ENCODE results near the gene LZTS3.

LZTS3 gene

GRCh38 chr20:3203315-3204123, 30.2 kb upstream of the LZTS3 start:
- Histone ChIP-seq H3K9me3 (ENCODE audit: control insufficient read depth in 1 of 2, low read length in 2 of 2) (no peaks in the 10 kb centered on the region), H3K4me1 (ENCODE audit: control insufficient read depth in 1 of 2, insufficient read depth in 2 of 2, low read length in 2 of 2) (peaks cover 0 to 14% of the 10 kb centered on the region in 2 donors), H3K36me3 (ENCODE audit: control insufficient read depth in 1 of 2, insufficient read depth in 2 of 2, low read length in 2 of 2) (peaks cover 14 to 19% of the 10 kb centered on the region in 2 donors), H3K4me3 (ENCODE audit: low read depth in 1 of 2, low read length in 2 of 2) (peak overlapping the region; percentile 85 to 93), H3K27ac (ENCODE audit: low read length) (peak overlapping the region; percentile 69), H3K27me3 (ENCODE audit: low read depth, low read length) (no peaks in the 10 kb centered on the region)

DNA sequence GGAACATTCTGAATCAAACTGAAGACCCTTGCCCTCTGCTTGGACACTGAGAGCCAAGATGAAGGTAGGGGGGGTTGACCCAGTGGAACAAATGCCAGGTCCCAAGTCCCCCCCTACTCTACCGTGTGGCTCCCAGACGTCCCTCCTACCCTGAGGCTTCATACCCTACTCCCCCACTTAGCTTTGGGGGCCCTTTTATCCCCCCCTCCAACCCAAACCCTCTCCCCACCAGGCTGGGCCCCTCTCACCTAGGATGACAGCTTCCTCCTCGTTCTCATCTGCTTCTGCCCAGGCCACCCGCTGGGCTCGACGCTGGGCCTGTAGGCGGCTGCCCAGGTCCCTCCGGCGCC, 29.6 kb upstream of the LZTS3 start:
- Histone ChIP-seq H3K4me1 (ENCODE audit: control insufficient read depth in 1 of 2, insufficient read depth in 2 of 2, low read length in 2 of 2) (peaks cover 0 to 10% of the 10 kb centered on the region in 2 donors), H3K36me3 (ENCODE audit: control insufficient read depth in 1 of 2, insufficient read depth in 2 of 2, low read length in 2 of 2) (peaks cover 14 to 19% of the 10 kb centered on the region in 2 donors), H3K27me3 (ENCODE audit: low read depth, low read length) (no peaks in the 10 kb centered on the region), H3K27ac (ENCODE audit: low read length) (no peak overlapping the region), H3K4me3 (ENCODE audit: low read depth in 1 of 2, low read length in 2 of 2) (peak overlapping the region; percentile 85 to 93), H3K9me3 (ENCODE audit: control insufficient read depth in 1 of 2, low read length in 2 of 2) (no peaks in the 10 kb centered on the region)

GRCh38 chr20:3199976-3200755, 26.8 kb upstream of the LZTS3 start:
- no peaks in the 10 kb centered on the region for H3K9me3 ChIP-seq (ENCODE audit: control insufficient read depth in 1 of 2, low read length in 2 of 2)
- no peaks in the 10 kb centered on the region for H3K27me3 ChIP-seq (ENCODE audit: low read depth, low read length)
- no peak overlapping the region for H3K27ac ChIP-seq (ENCODE audit: low read length)
- peaks cover 0 to 10% of the 10 kb centered on the region in 2 donors for H3K4me1 ChIP-seq (ENCODE audit: control insufficient read depth in 1 of 2, insufficient read depth in 2 of 2, low read length in 2 of 2)
- no peak overlapping the region for H3K4me3 ChIP-seq (ENCODE audit: low read depth in 1 of 2, low read length in 2 of 2)
- peaks cover 24 to 31% of the 10 kb centered on the region in 2 donors for H3K36me3 ChIP-seq (ENCODE audit: control insufficient read depth in 1 of 2, insufficient read depth in 2 of 2, low read length in 2 of 2)

GRCh38 chr20:3199206-3199605, 25.9 kb upstream of the LZTS3 start:
- Histone ChIP-seq H3K27me3 (ENCODE audit: low read depth, low read length) (no peaks in the 10 kb centered on the region), H3K36me3 (ENCODE audit: control insufficient read depth in 1 of 2, insufficient read depth in 2 of 2, low read length in 2 of 2) (peaks cover 33 to 41% of the 10 kb centered on the region in 2 donors), H3K9me3 (ENCODE audit: control insufficient read depth in 1 of 2, low read length in 2 of 2) (no peaks in the 10 kb centered on the region), H3K4me1 (ENCODE audit: control insufficient read depth in 1 of 2, insufficient read depth in 2 of 2, low read length in 2 of 2) (peaks cover 0 to 10% of the 10 kb centered on the region in 2 donors), H3K4me3 (ENCODE audit: low read depth in 1 of 2, low read length in 2 of 2) (no peak overlapping the region), H3K27ac (ENCODE audit: low read length) (no peak overlapping the region)

GRCh38 chr20:3195590-3196237, 22.4 kb upstream of the LZTS3 start:
- H3K4me1 ChIP-seq (ENCODE audit: control insufficient read depth in 1 of 2, insufficient read depth in 2 of 2, low read length in 2 of 2) = no peaks in the 10 kb centered on the region
- peaks cover 65 to 75% of the 10 kb centered on the region in 2 donors for H3K36me3 ChIP-seq (ENCODE audit: control insufficient read depth in 1 of 2, insufficient read depth in 2 of 2, low read length in 2 of 2)
- H3K4me3 ChIP-seq (ENCODE audit: low read depth in 1 of 2, low read length in 2 of 2) = no peak overlapping the region
- no peaks in the 10 kb centered on the region for H3K9me3 ChIP-seq (ENCODE audit: control insufficient read depth in 1 of 2, low read length in 2 of 2)
- H3K27ac ChIP-seq (ENCODE audit: low read length) = no peak overlapping the region
- no peaks in the 10 kb centered on the region for H3K27me3 ChIP-seq (ENCODE audit: low read depth, low read length)

- Histone ChIP-seq H3K4me3 (ENCODE audit: low read depth in 1 of 2, low read length in 2 of 2) (no peak overlapping the region), H3K9me3 (ENCODE audit: control insufficient read depth in 1 of 2, low read length in 2 of 2) (no peaks in the 10 kb centered on the region), H3K36me3 (ENCODE audit: control insufficient read depth in 1 of 2, insufficient read depth in 2 of 2, low read length in 2 of 2) (peaks cover 64 to 76% of the 10 kb centered on the region in 2 donors), H3K27ac (ENCODE audit: low read length) (no peak overlapping the region), H3K4me1 (ENCODE audit: control insufficient read depth in 1 of 2, insufficient read depth in 2 of 2, low read length in 2 of 2) (no peaks in the 10 kb centered on the region), H3K27me3 (ENCODE audit: low read depth, low read length) (no peaks in the 10 kb centered on the region)
Measured at GRCh38 chr20:3194617-3195280, 21.4 kb upstream of the LZTS3 start.

DNA sequence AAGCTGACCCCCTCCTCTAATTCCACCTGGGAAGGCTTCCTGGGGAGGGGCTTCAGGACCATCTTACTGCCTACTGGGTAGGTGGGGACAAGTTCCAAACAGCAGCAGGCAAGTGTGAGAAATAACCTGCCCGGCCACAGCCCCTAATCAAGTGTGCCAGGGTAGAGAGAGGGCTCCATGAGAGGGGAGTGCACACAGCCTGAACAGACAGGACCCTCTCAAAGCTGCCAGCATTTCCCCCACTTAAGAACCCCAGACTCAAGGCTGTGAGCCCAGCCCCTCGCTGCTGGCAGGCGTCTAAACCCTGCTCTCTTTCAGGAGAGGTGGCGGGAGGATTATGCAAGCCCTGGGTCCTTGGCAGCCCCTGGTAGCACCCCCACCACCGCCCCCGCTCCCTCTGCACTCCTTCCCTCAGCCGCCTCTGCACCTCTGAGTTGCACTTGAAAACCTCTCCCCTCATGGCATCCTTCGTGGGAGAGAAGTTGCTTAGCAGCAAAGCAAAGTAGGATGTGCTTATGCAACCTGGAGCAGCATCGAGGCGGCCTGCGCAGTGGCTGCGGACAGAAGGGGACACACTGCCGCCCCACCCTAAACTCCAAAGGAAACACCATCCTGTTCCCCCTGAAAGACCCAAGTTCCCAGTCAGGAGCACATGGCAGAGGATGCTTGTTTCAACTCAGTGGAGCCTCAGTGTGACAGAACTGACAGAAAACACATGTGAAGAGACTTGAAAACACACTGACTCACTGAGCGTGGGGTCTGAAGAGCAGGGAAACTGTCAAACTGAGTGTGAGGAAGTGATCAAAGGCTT, 20.7 kb upstream of the LZTS3 start:
- Histone ChIP-seq H3K4me3 (ENCODE audit: low read depth in 1 of 2, low read length in 2 of 2) (no peak overlapping the region), H3K4me1 (ENCODE audit: control insufficient read depth in 1 of 2, insufficient read depth in 2 of 2, low read length in 2 of 2) (no peaks in the 10 kb centered on the region), H3K27me3 (ENCODE audit: low read depth, low read length) (no peaks in the 10 kb centered on the region), H3K9me3 (ENCODE audit: control insufficient read depth in 1 of 2, low read length in 2 of 2) (no peaks in the 10 kb centered on the region), H3K36me3 (ENCODE audit: control insufficient read depth in 1 of 2, insufficient read depth in 2 of 2, low read length in 2 of 2) (peaks cover 58 to 72% of the 10 kb centered on the region in 2 donors), H3K27ac (ENCODE audit: low read length) (no peak overlapping the region)

GRCh38 chr20:3192226-3193015, 19.1 kb upstream of the LZTS3 start:
- no peak overlapping the region for H3K27ac ChIP-seq (ENCODE audit: low read length)
- no peak overlapping the region for H3K4me3 ChIP-seq (ENCODE audit: low read depth in 1 of 2, low read length in 2 of 2)
- peaks cover 58 to 69% of the 10 kb centered on the region in 2 donors for H3K36me3 ChIP-seq (ENCODE audit: control insufficient read depth in 1 of 2, insufficient read depth in 2 of 2, low read length in 2 of 2)
- H3K9me3 ChIP-seq (ENCODE audit: control insufficient read depth in 1 of 2, low read length in 2 of 2) = no peaks in the 10 kb centered on the region
- H3K27me3 ChIP-seq (ENCODE audit: low read depth, low read length) = no peaks in the 10 kb centered on the region
- no peaks in the 10 kb centered on the region for H3K4me1 ChIP-seq (ENCODE audit: control insufficient read depth in 1 of 2, insufficient read depth in 2 of 2, low read length in 2 of 2)

GRCh38 chr20:3190681-3191111, 17.3 kb upstream of the LZTS3 start:
- no peaks in the 10 kb centered on the region for H3K9me3 ChIP-seq (ENCODE audit: control insufficient read depth in 1 of 2, low read length in 2 of 2)
- no peak overlapping the region for H3K27ac ChIP-seq (ENCODE audit: low read length)
- H3K4me1 ChIP-seq (ENCODE audit: control insufficient read depth in 1 of 2, insufficient read depth in 2 of 2, low read length in 2 of 2) = no peaks in the 10 kb centered on the region
- no peaks in the 10 kb centered on the region for H3K27me3 ChIP-seq (ENCODE audit: low read depth, low read length)
- H3K36me3 ChIP-seq (ENCODE audit: control insufficient read depth in 1 of 2, insufficient read depth in 2 of 2, low read length in 2 of 2) = peaks cover 54 to 59% of the 10 kb centered on the region in 2 donors
- H3K4me3 ChIP-seq (ENCODE audit: low read depth in 1 of 2, low read length in 2 of 2) = no peak overlapping the region
